KBM-7 (cell line): ENCODE measurements around the gene FIZ1.
A peak's percentile ranks its signal among the peaks of the same experiment; 100 is the strongest.

Experiments
- DNase-seq: peaks from one replicate; pipeline ENCODE4 v3.0.0-alpha.2; 2015
- in situ Hi-C: fragments of 300-500 bp; cut with MboI; formaldehyde crosslinking; loops from 2 replicates; pipeline ENCODE4 v1.14.3; 2020; ENCODE audit warnings: low sequenced_read_pairs, low pct_unique_long_range_greater_than_20kb, mixed read lengths

FIZ1 gene

GRCh38 chr19:55615543-55616394 lies 16.5 kb upstream of the FIZ1 start:
- in situ Hi-C loops: no loop called here
- DNase-seq: no peak

GRCh38 chr19:55614711-55615542 lies 15.6 kb upstream of the FIZ1 start:
- in situ Hi-C loops: no loop called here
- DNase-seq: no peak

- in situ Hi-C loops: no loop called here
- DNase-seq: no peak
Measured at GRCh38 chr19:55613930-55614710, 14.8 kb upstream of the FIZ1 start.

GRCh38 chr19:55613396-55613795 lies 14.1 kb upstream of the FIZ1 start:
- in situ Hi-C loops: no loop called here

GRCh38 chr19:55611983-55612645 lies 12.8 kb upstream of the FIZ1 start:
- in situ Hi-C loops: no loop called here
- no peak for DNase-seq

More at GRCh38 chr19:55613396-55613795, 14.1 kb upstream of the FIZ1 start:
- DNase-seq: no peak

GRCh38 chr19:55611300-55611982 lies 12.1 kb upstream of the FIZ1 start:
- no peak for DNase-seq
- in situ Hi-C loops: no loop called here

- DNase-seq: no peak
- in situ Hi-C loops: no loop called here
Measured at GRCh38 chr19:55609326-55609725, 10.0 kb upstream of the FIZ1 start.

GRCh38 chr19:55606817-55607216 lies 7.5 kb upstream of the FIZ1 start:
- no peak for DNase-seq
- in situ Hi-C loops: no loop called here

GRCh38 chr19:55606471-55606787 lies 7.1 kb upstream of the FIZ1 start:
- in situ Hi-C loops: no loop called here
- DNase-seq: no peak

- peak; percentile 86 for DNase-seq
- in situ Hi-C loops: no loop called here
Measured at GRCh38 chr19:55605637-55606470, 6.5 kb upstream of the FIZ1 start, which contains the start of gene ZNF865. TSS of gene ZNF865 (plus strand) at chr19:55605647. CDS start at chr19:55613619, 7,972 bp downstream.

GRCh38 chr19:55605207-55605636 lies 5.9 kb upstream of the FIZ1 start:
- peak; percentile 96 for DNase-seq
- in situ Hi-C loops: no loop called here

GRCh38 chr19:55603581-55604292 lies 4.4 kb upstream of the FIZ1 start:
- in situ Hi-C loops: no loop called here

GRCh38 chr19:55603115-55603514 lies 3.8 kb upstream of the FIZ1 start:
- DNase-seq: no peak
- in situ Hi-C loops: no loop called here

More at GRCh38 chr19:55603581-55604292, 4.4 kb upstream of the FIZ1 start:
- no peak for DNase-seq

GRCh38 chr19:55602104-55603001 lies 3.0 kb upstream of the FIZ1 start:
- no peak for DNase-seq
- in situ Hi-C loops: no loop called here

- in situ Hi-C loops: no loop called here
- no peak for DNase-seq
Measured at GRCh38 chr19:55601084-55601483, 1.8 kb upstream of the FIZ1 start.

- DNase-seq: no peak
- in situ Hi-C loops: no loop called here
Measured at GRCh38 chr19:55600662-55601028, 1.3 kb upstream of the FIZ1 start.
